Stomach (tissue), 4 donors: ENCODE measurements around the gene B4GALT5.

Source experiments
- CTCF ChIP-seq, 7 experiments: fragments of 450-650 bp in 4 of 7; fragments of 200-600 bp in 3 of 7; sonication (generic) in 3 of 7; IDR thresholded peaks; one replicate each; pipeline ENCODE4 v1.5.1; 2016 to 2019; ENCODE audit warnings: antibody characterized with exemption in 7 of 7, control low read depth in 2 of 7, mild to moderate bottlenecking in 1 of 7
- EP300 ChIP-seq: sonication (generic); formaldehyde crosslinking; IDR thresholded peaks from one replicate; pipeline ENCODE4 v1.6.1; 2017; ENCODE audit warnings: antibody characterized with exemption

DNA sequence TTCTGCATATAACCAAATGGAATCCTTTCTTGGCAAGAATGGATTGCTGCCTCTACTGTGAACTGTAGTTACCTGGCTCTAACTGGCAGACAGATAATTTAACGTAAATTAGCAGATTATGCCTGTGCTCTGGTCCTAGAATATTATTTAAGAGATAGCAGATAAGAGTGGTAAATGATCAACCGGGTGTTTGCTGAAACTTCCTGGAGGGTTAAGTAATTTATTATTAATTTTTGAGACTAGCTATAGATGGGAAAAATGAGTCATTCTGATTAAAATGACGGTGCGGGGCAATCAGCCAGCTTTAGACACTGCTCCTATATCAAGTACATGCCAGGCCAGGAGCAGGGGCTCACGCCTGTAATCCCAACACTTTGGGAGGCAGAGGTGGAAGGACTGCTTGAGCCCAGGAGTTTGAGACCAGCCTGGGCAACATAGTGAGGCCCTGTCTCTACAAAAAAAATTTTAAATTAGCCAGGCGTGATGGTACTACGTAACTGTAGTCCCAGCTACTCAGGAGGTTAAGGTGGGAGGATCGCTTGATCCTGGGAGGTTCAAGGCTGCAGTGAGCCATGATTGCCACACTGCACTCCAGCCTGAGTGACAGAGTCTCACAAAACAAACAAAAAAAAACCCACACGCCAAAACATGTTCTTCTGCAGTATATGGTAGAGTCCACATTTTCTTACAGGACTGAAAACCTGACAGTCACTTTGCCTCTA, 22.6 kb downstream of the B4GALT5 start:
- TF ChIP-seq EP300 (no peak), CTCF (IDR thresholded peaks at IDR 0.05) (no peak)
